RPMI8226 (cell line): ENCODE measurements around the gene TOR4A.
"Not testable (repeated sequence)": the region's sequence is repeated elsewhere in the genome, so short reads cannot be mapped to it uniquely, and the experiment has no call there.

ENCODE experiments used
- DNase-seq: peaks from one replicate; pipeline ENCODE4 v3.0.0-alpha.2; 2015

The TOR4A gene

GRCh38 chr9:137320555-137321384 lies 43.2 kb downstream of the TOR4A start:
- peak; percentile 61 for DNase-seq

- no peak for DNase-seq
Measured at GRCh38 chr9:137321726-137322361, 44.3 kb downstream of the TOR4A start.

GRCh38 chr9:137323531-137324331 lies 46.2 kb downstream of the TOR4A start:
- no peak for DNase-seq

GRCh38 chr9:137325124-137325523 lies 47.6 kb downstream of the TOR4A start:
- no peak for DNase-seq

GRCh38 chr9:137325799-137326198 lies 48.3 kb downstream of the TOR4A start:
- DNase-seq: no peak

- DNase-seq: peak; percentile 68
Measured at GRCh38 chr9:137326445-137327065, 49.0 kb downstream of the TOR4A start.

- not testable (repeated sequence) for DNase-seq
Measured at GRCh38 chr9:137327641-137328550, 50.4 kb downstream of the TOR4A start.

GRCh38 chr9:137329590-137329989 lies 52.1 kb downstream of the TOR4A start:
- not testable (repeated sequence) for DNase-seq

- no peak for DNase-seq
Measured at GRCh38 chr9:137330689-137331088, 53.2 kb downstream of the TOR4A start.

GRCh38 chr9:137331929-137332328 lies 54.4 kb downstream of the TOR4A start:
- no peak for DNase-seq
